ENCODE results near the gene NUTM2D.
"Not testable (repeated sequence)": the region's sequence is repeated elsewhere in the genome, so short reads cannot be mapped to it uniquely, and the experiment has no call there.

Gene NUTM2D

DNA sequence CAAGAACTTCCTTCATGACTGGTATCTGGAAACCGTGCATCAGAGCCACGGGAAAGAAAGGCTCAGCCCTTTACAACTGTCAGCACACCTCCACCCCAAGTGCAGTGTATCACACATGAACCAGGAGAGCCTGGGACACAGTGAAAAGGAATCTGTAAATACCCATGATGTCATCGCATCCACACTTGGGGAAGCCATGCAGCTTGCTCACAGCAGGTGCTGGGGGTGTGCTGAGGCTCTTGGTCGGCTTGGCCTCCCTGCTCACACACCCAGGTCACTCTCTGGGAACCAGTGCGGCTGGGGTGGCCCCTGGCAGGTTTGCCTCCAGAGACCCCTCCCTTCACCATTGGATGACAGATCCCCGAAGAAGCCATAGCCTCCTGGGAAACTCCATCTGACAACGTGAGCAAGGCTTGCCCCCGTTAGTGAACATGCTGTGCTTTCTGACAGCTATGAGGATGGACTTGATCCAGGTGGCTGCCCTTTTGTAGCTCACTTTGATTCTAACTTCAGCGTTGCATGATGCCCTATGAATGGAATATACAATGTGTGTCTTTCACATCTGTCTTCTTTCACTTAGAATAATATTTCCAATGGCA lies 12.1 kb downstream of the NUTM2D start:
- not testable (repeated sequence) for DNase-seq (ENCODE audit: insufficient read length, low spot score); FAIRE-seq

- FAIRE-seq; DNase-seq (ENCODE audit: insufficient read length, low spot score): not testable (repeated sequence)
Measured at GRCh38 chr10:87374091-87374490, 16.5 kb downstream of the NUTM2D start.

DNA sequence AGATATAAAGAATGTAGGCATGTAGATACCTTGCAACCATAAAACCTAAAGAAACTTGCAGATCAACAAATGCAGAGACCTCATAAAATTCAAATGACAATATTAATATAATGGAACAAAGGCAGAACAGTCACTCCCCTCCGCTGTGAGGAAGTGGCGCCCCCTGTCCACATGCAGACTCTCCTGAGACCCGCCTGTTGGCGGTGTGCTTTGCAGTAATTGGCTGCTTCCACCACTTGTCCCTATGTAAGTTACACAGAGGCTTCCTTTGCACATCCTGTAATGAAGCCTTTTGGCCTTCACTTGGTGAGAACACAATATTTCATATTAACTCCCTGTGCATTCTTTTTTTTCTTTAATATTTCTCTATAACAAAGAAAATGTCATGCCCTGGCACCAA lies 21.6 kb downstream of the NUTM2D start:
- DNase-seq (ENCODE audit: insufficient read length, low spot score); FAIRE-seq: not testable (repeated sequence)

DNA sequence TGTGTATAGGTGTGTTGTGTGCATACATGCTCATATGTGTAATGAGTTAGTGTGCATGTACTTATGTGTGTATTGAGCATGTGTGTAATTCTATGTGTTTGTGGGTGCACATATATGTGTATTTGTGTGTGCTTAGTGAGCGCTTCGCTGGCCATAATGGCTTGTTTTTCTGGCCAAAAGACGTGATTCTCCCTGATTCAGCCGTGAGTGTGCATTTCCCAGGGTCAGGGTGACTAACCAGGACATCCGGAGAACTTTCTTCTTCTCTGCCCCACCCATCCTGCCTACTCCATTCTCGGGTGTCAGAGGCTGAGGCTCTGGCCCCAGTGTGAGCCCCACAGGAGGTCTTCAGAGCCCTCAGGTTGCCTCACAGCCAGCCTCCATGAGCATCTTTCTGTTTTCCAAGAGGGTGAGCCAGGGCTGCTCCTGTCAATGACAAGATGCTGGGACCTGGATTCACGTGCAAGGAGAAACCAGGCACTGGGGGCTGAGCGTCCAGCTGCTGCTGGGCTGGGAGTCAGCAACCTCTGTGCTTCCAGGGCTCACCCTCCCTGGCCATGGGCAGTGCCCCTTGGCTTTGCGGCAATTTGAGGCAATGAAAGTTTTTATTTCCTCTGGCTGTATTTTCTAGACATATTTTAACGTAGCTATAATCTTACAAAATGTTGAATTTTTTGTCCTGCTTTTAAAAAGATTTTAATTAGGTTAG lies 25.8 kb downstream of the NUTM2D start:
- not testable (repeated sequence) for DNase-seq (ENCODE audit: insufficient read length, low spot score); FAIRE-seq

- FAIRE-seq = not testable (repeated sequence)
Measured at GRCh38 chr10:87384283-87384682, 26.7 kb downstream of the NUTM2D start.

DNA sequence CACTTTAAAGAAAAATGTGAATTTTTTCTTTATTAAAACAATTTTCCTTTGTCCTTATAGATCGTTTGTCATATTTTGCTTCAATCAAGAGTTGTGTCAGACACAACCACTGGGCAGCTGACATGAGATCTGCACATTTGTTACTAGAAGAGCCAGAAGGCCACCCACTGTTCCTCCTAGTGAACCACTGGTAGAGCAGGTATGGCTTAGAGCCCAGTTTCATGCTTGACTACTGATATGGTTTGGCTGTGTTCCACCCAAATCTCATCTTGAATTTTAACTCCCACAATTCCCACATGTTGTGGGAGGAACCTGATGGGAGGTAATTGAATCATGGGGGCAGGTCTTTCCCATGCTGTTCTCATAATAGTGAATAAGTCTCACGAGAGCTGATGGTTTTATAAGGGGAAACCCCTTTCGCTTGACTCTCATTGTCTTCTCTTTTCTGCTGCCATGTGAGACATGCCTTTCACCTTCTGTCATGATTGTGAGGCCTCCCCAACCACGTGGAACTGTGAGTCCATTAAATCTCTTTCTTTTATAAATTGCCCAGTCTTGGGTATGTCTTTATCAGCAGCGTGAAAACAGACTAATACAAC lies 28.3 kb downstream of the NUTM2D start:
- not testable (repeated sequence) for DNase-seq (ENCODE audit: insufficient read length, low spot score); FAIRE-seq

More at GRCh38 chr10:87384283-87384682, 26.7 kb downstream of the NUTM2D start:
- DNase-seq (ENCODE audit: insufficient read length, low spot score) = not testable (repeated sequence)

DNA sequence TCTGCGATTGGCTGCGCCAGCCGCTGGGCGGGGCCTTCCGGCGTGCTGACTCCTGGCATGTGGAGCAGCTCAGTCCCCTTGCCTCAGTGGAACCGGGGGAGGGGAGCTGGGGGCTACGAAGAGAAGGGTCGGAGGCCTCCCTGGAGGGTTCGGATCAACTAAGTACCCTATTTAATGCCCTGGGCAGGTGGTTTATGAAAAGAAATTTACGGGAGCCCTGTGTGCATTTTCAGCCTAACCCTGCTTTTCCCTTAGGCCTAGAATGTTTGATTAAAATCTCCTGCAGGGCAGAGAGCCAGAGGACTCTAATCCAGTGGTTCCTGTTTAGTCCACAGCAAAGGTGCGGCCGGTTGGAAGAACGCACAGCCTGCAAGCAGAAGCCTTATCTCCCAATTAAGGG lies 33.8 kb downstream of the NUTM2D start:
- DNase-seq (ENCODE audit: insufficient read length, low spot score); FAIRE-seq: not testable (repeated sequence)

- not testable (repeated sequence) for FAIRE-seq; DNase-seq (ENCODE audit: insufficient read length, low spot score)
Measured at GRCh38 chr10:87396206-87396605, 38.7 kb downstream of the NUTM2D start.

DNA sequence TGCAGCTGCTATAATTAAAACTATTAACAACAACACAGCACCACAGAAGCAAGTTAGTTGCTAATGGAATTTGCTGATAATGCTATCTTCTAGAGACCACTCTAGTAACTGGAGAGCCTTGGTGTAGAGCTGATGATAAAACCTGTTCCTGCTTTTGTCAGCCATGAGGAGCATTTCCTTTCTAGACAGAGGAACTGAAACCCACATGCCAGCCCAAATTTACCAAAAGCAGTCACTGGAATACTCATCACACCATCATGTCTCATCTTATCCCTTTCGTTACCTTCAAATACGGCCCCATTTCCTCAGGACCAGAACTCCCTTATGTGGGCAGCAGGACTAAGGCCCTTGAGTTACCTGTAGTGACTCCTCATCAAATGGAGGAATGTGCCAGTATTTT lies 40.9 kb downstream of the NUTM2D start:
- TF ChIP-seq SPI1 (IDR thresholded peaks at IDR 0.05; ENCODE audit: low read depth, low read length) = peak; percentile 46
- not testable (repeated sequence) for FAIRE-seq; DNase-seq (ENCODE audit: insufficient read length, low spot score)

- DNase-seq (ENCODE audit: insufficient read length, low spot score) = not testable (repeated sequence)
- FAIRE-seq = peak; percentile 54
Measured at GRCh38 chr10:87407516-87408467, 50.2 kb downstream of the NUTM2D start.

- not testable (repeated sequence) for DNase-seq (ENCODE audit: insufficient read length, low spot score); FAIRE-seq
Measured at GRCh38 chr10:87413921-87414320, 56.4 kb downstream of the NUTM2D start.
